Activated CD4-positive, CD25-positive, alpha-beta regulatory T cell treated with anti-CD3 and anti-CD28 coated beads, Interleukin-2, amount 50 U/mL, for 24 hours (primary cell): ENCODE results near the gene UVRAG.
"Not testable (repeated sequence)": the region's sequence is repeated elsewhere in the genome, so short reads cannot be mapped to it uniquely, and the experiment has no call there.

Source experiments
- ATAC-seq, 2 donors: fragments of 150-1000 bp; cut with Tn5 transposase; one replicate each; pipeline ENCODE4 v1.10.0; 2021; ENCODE audit warnings: mild to moderate bottlenecking in 1 of 2, moderate library complexity in 1 of 2

UVRAG gene

DNA sequence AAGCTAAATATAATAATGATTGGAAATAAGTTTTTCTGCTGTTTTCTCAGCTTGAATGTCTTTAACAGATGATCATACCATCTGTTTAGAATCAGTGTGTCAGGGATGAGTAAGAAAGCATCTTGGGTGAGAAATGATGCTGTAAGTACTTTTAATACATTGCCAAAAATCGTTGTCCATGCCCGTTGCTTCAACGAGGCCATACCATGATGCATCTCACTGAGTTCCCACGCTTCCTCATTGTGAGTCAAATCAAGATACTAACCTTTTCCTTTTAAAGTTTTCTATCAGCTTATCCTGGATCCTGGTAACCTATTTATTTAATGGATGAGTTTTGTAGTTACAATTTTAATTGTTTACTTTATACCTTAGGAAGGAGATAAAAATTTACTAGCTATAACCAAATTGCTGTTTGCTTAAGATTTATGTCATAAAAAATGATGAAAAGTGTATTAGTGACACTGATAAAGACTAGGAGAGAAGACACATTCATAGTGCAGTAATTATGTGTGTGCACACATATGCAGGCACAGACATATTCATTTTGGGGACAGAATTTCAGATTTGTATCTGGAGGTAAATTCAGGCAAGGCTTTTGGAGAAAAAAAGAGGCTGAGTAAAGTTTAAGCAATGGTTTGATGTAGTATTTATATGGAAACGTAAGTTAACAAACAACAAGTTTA lies 154.8 kb downstream of the UVRAG start:
- no peak for ATAC-seq

DNA sequence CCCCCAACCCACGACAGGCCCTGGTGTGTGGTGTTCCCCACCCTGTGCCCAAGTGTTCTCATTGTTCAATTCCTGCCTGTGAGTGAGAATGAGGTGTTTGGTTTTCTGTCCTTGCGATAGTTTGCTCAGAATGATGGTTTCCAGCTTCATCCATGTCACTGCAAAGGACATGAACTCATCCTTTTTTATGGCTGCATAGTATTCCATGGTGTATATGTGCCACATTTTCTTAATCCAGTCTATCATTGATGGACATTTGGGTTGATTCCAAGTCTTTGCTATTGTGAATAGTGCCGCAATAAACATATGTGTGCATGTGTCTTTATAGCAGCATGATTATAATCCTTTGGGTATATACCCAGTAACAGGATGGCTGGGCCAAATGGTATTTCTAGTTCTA lies 158.7 kb downstream of the UVRAG start:
- not testable (repeated sequence) for ATAC-seq

DNA sequence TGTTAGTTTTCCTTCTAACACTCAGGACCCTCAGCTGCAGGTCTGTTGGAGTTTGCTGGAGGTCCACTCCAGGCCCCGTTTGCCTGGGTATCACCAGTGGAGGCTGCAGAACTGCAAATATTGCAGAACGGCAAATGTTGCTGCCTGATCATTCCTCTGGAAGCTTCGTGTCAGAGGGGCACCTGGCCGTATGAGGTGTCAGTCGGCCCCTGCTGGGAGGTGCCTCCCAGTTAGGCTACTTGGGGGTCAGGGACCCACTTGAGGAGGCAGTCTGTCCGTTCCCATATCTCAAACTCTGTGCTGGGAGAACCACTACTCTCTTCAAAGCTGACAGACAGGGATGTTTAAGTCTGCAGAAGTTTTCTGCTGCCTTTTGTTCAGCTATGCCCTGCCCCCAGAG lies 164.1 kb downstream of the UVRAG start:
- ATAC-seq, result not testable (repeated sequence)

DNA sequence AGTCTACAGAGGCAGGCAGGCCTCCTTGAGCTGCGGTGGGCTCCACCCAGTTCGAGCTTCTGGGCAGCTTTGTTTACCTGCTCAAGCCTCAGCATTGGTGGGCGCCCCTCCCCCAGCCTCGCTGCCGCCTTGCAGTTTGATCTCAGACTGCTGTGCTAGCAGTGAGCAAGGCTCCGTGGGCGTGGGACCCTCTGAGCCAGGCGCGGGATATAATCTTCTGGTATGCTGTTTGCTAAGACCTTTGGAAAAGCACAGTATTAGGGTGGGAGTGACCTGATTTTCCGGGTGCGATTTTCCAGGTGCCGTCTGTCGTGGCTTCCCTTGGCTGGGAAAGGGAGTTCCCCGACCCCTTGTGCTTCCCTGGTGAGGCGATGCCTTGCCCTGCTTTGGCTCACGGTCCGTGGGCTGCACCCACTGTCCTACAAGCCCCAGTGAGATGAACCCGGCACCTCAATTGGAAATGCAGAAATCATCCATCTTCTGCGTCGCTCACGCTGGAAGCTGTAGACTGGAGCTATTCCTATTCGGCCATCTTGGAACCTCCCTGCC lies 164.5 kb downstream of the UVRAG start:
- ATAC-seq, result not testable (repeated sequence)

DNA sequence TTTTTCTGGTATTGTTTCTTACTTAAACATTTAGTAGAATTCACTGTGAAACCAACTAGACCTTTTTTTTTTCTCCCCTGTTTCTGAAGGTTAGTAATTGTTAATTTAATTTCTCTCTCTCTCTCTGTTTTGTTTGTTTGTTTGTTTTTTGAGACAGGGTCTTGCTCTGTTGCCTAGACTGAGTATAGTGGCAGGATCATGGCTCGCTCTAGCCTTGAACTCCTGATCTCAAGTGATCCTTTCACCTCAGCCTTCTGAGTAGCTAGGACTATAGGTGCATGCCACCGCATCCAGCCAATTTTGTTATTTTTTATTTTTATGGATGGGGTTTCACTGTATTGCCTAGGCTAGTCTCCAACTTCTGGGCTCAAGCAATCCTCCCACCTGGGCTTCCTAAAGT lies 165.0 kb downstream of the UVRAG start:
- ATAC-seq, result no peak

DNA sequence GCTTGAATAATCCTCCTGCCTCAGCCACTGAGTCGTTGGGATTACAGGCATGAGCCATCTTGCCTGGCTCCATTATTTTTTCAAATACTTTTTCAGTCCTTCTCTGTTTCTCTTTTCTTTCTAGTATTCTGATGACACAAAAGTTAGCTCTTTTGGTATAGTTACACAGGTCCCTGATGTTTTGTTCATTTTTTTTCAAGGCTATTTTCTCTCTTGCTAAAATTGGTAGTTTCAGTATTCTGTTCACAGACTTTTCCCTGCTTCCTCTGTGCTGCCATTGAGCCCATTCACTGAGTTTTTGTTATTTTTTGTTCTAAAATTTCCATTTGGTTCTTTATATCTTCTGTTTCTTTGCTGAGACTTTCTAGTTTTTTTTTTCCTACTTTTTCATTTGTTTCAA lies 166.5 kb downstream of the UVRAG start:
- no peak for ATAC-seq

DNA sequence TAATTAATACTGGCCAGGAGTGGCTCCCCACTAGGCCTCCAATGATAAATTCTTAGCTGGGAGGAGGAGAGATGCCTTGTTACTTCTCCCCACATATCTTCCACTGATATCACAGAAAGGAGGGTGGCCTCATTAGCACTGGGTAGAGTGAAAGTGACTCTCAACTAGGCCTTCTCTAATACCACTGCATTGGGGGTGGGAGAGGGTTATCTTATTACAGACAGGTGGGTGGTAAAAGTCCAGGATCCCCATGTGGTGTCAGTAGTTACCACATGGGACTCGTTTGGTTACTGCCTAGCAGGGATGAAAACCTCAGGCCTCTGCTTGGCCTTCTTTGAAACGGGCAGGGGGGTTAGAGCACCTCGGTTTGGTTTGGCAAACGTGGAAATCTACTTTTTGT lies 167.3 kb downstream of the UVRAG start:
- ATAC-seq, result no peak

DNA sequence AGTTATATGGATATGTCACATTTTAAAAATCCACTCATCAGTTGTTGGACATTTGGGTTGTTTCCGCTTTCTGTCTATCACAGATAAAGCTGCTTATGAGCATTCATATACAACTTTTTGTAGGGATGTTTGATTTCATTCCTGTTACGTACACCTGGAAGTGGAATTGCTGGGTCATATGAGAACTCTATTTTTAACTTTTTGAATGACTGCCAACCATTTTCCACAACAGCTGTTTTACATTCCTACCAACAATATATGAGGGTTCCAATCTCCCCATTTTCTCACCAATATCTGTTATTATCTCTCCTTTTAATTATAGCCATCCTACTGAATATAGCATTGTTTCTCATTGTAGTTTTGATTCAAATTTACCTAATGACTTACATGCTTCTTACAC lies 172.0 kb downstream of the UVRAG start:
- no peak for ATAC-seq

DNA sequence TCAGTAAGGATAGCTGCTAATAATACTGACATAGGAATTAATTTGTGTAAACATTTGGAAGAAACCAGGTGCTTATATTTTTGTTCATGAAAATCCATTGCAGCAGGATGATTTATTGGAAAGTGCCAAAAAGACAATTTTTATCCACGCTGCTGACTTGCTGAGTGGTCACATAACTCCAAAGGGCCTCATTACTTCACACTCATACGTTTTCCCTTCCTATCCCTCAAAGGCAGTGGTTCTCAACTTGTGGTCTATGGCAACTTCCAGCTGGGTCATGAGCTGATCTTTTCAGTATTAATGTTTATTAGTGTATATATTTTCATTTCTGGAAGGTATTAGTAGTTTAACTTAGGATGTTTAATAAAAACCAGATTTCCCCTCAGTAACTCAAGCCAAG lies 178.1 kb downstream of the UVRAG start:
- no peak for ATAC-seq

DNA sequence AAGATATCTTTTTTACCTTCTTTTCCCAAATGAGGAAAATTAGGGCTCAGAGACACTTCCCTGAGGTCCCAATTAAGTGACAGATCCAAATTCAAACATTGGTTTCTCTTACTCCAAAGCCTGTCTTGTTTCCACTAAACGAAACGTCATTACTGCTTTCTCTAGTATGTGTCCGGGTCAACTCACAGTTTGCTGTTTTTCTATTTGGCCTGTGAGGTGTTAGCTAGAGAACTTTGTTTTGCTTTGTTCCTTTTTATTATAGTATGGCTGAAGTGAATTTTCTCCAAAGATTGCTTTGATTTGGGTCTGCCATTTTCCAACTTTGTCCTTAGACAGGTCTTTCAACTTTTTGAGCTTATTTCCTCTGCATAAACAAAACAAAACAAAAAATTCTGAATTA lies 179.6 kb downstream of the UVRAG start:
- no peak for ATAC-seq

DNA sequence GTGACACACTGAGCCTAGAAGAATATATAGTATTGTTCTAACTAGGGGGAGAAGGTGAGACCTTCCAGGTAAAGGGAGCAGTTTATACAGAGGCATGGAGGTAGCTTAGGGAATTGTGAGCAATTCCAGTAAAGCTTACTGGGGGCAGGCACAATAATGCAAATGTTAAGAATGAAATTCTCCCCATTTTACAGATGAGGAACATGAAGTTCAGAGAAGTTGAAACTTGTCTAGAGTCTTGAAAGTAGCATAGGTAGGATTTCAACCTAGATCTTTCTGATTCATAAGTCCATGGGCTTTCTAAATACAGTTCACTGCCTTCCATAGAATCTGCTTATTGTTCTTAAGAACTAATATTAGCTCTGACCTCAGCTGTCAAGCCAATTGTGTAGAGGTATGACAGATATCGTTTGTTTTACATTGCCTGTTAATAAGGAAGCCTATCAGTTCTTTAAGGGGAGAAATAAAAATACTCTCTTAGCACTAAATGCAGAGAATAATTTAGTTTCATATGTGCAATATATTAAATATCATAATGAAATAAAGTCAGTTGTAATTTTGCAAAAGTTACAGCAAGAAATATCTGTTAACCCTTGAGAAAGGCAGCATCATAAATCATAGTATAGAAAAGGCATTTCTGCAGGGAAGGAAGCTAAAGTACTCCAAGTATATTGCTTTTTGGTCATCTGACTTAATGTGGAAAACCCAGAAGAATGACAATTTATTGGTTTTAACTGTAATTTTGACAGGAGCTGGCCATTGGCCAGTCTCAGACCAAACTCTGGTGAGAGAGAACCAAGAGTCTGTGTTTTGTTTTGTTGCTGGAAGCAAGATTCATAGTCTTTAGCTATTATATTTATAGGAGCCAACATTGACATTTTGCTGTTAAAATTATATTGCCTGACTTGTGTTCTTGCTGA lies 181.8 kb downstream of the UVRAG start:
- ATAC-seq, result no peak

DNA sequence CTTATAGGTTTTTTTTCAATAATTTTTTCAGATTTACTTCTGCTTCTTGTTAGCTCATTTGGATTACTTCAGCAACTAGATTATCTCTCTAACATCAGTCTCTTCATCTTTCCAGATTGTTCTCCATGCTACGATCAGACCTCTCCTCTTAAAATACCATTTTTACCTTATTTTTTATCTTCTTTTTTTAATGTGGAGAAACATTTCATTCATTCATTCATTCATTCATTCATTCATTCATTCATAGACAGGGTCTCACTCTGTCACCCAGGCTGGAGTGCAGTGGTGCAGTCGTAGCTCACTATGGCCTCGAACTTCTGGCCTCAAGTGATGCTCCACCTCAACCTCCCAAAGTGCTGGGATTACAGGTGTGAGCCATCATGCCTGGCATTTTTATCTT lies 189.4 kb downstream of the UVRAG start:
- no peak for ATAC-seq

DNA sequence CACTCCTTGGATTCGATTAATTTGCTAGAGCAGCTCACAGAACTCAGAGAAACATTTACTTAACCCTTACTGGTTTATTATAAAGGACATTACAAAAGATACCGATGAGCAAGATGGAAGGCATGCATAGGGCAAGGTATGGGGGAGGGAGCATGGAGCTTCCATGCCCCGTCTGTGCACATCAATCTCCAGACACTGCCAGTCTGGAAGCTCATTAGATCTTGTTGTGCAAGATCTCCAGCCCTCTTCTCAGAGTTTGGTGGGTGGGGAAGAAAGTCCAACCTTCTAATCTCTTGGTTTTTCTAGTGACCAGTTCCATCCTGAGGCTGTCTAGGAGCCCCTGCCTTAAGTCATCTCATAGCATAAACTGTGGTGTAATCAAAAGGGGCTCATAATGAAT lies 190.7 kb downstream of the UVRAG start:
- ATAC-seq, result no peak

DNA sequence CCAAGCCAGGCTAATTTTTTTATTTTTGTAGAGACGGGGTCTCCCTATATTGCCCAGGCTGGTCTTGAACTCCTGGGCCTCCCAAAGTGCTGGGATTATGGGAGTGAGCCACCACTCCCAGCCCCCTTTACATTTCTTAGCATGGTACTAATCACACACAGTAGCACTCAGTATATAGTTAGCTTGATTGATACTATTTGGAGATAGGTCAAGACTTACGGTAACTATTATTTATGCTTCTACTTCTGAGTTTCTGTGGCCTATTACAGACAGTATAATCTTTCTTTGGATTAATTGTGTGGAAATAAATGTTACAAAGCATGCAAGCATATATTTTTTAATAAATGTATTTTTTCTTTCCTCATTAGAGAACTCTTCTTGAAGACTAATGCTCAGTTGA lies 192.2 kb downstream of the UVRAG start:
- no peak for ATAC-seq

DNA sequence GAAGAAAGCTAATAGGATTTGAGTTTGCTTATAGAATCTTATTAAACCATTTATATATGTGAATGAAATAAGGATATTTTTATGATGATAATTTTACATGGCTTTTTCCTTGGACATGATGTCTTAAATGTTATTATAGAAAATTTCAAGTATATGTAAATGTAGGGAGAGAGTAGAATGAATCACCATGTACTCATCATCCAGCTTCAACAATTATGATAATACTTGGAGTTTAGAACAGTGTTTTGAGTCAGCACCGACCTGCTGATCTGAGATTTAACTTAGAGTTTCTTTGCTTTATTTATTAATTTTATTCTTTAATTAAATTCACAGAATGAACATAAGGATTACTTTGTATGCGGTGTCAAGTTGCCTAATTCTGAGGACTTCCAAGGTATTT lies 193.5 kb downstream of the UVRAG start:
- ATAC-seq, result no peak

DNA sequence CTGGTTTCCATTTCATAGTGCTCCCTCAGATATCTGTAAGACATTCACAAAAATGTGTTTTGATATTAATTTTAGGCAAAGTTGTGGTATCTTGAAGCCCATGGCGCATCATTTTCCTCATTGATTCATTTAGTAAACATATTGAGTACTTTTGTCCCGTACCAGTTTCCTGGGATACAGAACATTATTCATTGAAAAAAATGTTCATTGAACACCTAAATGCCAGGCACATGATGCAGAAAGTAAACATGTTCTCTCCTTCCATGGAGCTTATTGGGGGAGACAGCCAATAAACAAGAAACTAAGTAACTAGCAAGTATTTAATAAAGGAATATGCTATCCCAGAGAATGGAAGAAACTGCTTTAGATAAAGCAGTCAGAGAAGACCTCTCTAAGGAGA lies 195.0 kb downstream of the UVRAG start:
- no peak for ATAC-seq

DNA sequence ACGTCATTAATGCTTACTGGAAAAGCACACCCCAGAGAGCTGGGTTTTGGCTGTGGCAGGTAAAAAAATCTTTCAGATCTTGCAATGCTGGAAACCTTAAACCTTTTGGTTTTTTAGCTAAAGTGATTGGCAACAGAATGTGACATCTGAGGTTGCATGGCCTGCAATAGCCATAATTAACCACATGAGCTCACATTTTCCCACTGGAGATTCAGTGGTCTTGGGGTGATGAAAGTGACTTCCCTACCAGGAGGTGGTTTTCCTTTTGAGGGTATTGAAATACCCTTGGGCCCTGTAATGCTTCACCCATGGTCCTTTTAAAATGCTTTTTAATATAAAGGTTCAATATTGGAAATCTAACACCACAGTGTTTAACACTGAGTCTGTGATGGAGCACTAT lies 198.5 kb downstream of the UVRAG start:
- no peak for ATAC-seq

DNA sequence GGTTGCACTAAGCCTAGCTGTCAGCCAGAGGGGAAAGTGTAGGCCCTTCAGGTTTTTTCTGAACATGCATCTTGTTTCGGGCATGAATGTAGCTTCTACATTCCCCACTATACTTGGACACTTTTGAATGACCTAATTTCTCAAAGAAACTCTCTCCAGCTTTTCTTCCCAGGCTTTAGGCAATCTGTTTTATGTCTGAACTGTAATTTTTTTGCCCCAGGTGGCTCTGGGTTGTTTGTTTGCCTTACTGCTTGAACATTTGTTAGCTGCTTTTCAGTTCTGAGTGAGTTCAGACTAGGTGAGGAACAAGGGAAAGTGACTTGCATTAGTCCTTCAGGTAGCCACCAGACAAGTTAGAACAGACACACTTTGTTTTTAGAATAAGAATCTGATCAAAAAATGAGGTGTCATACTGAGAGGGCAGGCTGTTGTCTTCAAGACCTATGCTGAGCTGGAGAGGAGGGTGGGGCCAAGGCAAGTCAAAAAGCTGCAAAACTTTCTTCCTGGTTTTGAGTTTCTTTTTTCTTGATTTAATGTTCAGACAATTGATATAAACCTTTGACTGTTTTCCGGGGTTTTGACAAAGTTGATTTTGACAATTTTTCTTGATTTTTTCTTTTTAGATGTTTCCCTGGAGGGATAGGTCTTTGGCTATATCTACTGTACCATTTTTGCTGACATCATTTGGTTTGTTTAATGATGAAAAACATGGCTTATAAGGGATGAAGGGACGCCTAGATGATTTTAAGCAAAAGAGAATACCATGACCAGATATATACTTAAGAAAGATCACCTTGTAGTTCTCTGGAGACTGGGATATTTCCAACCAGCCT lies 208.4 kb downstream of the UVRAG start:
- no peak for ATAC-seq

DNA sequence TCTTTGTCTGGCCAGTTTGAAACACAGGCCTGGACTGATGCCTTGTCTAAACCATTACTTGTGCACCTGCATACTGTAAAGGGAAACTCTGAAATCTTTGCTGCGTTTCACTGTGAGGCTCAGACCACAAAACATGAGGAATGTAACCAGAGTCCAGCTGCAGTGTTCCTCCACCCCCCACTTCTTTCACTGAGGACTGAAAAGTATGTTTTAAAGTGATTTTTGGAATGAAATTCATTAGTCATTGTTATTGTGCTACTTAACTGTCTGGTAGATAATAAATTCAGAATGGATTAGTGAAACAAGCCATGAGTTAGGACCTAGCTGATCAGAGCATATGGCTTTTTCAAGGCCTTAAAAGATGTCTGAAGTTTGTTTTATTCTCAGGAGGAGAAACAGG lies 210.1 kb downstream of the UVRAG start:
- ATAC-seq, result no peak

DNA sequence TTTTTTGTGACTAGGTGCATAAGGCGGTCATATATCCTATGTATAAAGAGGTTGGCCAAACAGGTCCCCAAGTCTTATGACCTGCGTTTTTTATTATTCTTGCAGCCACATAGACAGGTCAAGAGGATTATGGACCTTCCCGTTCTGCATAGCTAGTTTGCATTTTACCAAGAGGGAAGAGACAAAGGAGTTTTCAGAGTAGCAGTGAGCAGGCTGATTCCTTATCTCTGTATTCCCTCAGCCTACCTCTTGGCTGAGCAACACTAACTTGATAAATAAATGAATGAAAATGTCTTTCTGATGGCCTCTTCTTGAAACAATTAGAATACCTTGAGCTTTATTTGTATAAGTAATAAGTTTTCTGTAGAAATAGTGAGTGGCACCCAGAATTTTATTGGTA lies 210.8 kb downstream of the UVRAG start:
- no peak for ATAC-seq

DNA sequence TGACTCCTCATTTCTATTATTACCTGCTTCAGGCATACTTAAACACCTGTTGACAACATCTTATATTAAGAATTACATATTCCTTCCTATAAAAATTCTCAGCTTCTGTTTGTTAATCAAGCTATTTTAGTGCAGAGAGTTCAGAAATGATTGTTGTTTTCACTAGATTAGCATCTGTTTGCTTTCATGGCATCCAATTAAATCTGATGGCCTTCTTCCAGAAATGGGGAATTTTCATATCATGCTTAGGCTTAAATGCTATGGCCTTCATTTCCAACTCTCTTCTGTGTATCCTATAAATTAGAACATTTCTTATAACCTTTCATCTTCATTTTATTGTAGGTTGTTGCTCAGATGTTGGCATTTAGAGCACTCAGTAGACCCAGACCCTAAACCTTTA lies 211.3 kb downstream of the UVRAG start:
- ATAC-seq, result no peak

DNA sequence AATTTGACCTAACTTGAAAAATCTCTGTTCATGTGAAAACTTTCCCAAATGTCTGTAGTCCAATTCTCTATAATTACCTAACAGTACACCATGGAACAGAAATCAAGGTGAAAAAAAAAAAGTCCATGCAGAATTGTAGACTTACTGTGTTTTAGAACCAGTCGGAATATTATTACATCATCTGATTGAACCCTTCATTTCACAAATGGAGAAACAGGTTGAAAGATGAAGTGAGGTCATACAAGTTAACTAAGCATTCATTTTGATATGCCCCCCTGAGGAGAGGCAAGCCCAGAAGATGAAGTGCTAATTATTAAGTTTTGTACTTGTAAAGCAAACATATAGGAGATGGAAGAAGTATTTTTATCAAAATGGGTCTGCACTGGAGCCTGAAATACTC lies 211.9 kb downstream of the UVRAG start:
- ATAC-seq, result no peak

DNA sequence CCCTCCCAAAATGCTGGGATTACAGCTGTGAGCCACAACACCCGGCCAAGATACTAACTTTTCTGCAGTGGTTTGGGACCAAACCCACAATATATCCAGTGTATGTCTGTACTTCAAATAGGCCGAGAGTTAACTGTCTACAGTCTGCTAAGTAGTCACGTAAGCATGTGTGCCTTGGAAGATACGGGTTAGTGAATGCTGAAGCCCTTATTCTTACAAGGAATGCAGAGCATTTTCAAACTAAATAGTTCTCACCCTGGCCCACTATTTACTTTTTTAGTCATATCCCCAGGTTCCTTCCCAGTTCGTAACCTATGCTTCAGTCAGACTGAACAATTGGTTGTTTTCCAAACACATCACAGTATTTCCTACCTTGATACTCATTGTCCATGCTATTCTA lies 215.3 kb downstream of the UVRAG start:
- ATAC-seq, result no peak
